Left renal cortex interstitium (tissue), 4 donors: ENCODE data around the gene TBKBP1. TPM values are rescaled to one million over a fixed set of nuclear protein-coding genes. Genes with fewer than 3 reads are reported as not detected.
"Not testable (repeated sequence)": the region's sequence is repeated elsewhere in the genome, so short reads cannot be mapped to it uniquely, and the experiment has no call there.

ENCODE experiments used
- DNase-seq, 4 donors: peaks; one replicate each; pipeline ENCODE4 v3.0.0-alpha.2; 2013; ENCODE audit warnings: low read depth in 4 of 4, low spot score in 2 of 4, missing footprints in 1 of 4
- polyA plus RNA-seq, 4 donors: library from polyadenylated mRNA; unstranded; fragments of 120-200 nt; gene quantifications; one replicate each; pipeline ENCODE4 v1.2.1, GENCODE V29; 2013; ENCODE audit not compliant: insufficient read length in 4 of 4

The TBKBP1 gene
- polyA plus RNA-seq, 4 donors = 22.3 to 36.7 (median 30.5) TPM

DNA sequence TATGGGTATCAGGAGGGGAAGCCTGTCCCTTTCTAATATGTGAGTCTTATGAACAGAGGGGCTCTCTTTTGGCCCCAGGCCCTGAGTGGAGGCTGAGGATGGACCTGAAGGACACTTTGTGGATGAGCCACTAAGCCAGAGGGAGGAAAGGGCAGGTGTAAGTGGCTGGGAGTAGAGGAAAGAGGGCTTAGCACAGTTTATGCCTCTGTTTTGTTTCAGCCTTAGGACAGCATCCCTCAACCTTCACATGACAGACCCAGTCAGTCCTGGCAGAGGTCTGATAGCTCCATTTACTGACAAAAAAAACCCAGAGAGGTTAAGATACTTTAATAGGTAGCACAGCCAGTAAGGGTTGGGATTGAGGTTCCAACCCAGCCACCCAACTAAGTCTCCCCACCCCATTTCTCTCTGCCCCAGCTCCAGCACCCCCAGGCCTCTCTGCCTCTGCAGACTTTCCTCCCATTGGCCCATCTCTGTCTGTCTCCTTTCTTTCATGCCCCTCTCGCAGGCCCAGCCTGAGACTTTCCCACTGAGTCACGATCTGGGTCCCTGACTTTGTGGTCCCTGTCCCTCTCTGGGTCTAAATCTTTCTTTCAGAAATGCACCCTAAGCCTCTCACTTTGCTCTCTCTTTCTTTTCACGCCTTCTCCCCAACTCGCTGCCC lies 34.4 kb downstream of the TBKBP1 start:
- DNase-seq = no peak

GRCh38 chr17:47729476-47729875 lies 35.5 kb downstream of the TBKBP1 start:
- DNase-seq = no peak

GRCh38 chr17:47730681-47731080 lies 36.7 kb downstream of the TBKBP1 start:
- DNase-seq = no peak

GRCh38 chr17:47731396-47731795 lies 37.4 kb downstream of the TBKBP1 start:
- no peak for DNase-seq

- DNase-seq = no peak
These were observed 38.6 kb downstream of the TBKBP1 start for GRCh38 chr17:47732399-47733046.

DNA sequence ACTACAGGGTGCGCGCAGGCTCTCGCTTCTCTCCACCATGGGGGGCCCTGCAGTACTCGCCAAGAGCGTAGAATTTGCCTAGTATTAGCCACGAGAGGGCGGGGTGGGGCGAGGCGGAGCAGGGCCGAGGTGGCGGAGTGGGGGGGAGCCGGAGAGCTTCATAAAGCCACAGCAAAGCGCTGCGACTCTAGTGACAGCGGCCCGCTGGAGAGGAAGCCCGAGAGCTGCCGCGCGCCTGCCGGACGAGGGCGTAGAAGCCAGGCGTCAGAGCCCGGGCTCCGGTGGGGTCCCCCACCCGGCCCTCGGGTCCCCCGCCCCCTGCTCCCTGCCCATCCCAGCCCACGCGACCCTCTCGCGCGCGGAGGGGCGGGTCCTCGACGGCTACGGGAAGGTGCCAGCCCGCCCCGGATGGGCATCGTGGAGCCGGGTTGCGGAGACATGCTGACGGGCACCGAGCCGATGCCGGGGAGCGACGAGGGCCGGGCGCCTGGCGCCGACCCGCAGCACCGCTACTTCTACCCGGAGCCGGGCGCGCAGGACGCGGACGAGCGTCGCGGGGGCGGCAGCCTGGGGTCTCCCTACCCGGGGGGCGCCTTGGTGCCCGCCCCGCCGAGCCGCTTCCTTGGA lies 39.2 kb downstream of the TBKBP1 start, which contains the start of gene TBX21:
TSS of gene TBX21 (plus strand) at position 190 of the 627 bp plus-strand sequence. CDS start at position 409, 219 bp downstream.
- DNase-seq = peak in 1 of 4 donors; percentile 41

DNA sequence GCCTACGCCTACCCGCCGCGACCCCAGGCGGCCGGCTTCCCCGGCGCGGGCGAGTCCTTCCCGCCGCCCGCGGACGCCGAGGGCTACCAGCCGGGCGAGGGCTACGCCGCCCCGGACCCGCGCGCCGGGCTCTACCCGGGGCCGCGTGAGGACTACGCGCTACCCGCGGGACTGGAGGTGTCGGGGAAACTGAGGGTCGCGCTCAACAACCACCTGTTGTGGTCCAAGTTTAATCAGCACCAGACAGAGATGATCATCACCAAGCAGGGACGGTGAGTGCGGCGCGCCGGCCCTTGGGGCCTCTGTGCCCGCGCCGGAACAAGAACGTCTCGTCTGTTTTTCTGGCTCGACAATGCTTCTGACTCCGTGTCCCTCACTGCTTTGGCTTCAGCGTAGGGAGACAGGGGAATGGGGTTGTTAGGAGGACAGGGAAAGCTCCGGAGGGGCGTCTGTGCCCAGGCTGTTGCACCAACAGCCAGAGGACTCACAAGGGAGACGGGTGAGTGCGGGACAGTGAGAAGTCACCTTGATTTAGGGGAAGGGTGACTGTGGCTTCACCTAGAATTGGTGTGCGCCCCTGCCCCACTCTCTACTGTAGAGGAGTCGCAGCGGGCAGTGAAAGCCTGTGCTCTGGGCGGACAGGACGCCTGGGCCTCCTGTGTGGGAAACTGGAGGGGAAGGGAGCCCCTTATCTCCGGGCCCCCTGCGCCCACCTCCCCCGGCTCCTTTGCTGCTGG lies 39.9 kb downstream of the TBKBP1 start:
- no peak for DNase-seq

DNA sequence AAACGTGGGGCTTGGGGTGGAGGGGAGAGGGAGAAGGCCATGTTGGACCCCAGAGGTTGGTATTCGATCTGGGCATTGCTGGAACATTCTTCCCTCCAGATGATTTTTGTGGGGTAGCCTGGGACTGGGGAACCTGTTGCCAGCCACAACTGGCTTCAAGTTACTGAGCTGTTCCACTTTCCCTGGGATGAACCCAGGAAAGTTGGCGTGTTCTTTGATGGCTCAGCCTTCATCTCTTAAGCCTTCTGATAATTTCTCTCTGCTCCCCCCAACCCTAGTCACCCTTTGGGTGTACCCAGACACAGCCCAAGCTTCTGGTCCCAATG lies 41.1 kb downstream of the TBKBP1 start:
- no peak for DNase-seq

- no peak for DNase-seq
These were observed 41.6 kb downstream of the TBKBP1 start for GRCh38 chr17:47735536-47736011.

- no peak for DNase-seq
These were observed 42.8 kb downstream of the TBKBP1 start for GRCh38 chr17:47736501-47737495.

GRCh38 chr17:47738178-47738577 lies 44.2 kb downstream of the TBKBP1 start:
- no peak for DNase-seq

GRCh38 chr17:47739150-47739549 lies 45.2 kb downstream of the TBKBP1 start:
- DNase-seq = no peak

- DNase-seq = not testable (repeated sequence)
These were observed 46.0 kb downstream of the TBKBP1 start for GRCh38 chr17:47739945-47740344.

DNA sequence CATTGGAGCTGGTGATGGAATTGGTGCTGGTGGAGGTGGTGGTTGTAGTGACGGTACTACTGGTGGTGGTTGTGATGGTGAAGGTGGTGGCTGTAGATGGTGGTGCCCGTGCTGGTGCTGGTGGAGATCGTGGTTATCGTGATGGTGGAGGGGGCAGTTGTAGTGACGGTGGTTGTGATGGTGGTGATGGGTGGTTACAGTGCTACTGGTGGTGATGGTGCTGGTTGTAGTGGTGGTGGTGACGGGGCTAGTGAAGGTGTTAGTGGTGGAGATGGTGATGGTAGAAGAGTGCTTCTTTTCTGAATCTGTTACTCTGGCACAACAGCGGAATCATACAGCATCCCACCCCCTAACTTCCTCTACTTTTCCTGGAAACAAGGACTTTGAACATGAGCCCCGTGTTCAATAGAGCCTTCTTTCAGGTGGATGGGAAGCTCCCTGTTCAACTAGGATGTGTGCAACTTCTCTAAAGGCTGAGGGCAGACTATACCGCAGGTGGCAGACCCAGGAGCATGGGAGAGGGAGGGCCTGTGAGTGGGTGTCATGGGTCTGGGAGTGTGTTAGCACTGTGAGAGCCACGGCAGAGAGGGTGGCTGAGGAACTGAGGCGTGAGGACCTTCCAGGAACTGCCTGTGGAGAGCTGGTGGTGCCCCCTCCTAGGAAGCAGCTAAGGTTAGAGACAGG lies 47.3 kb downstream of the TBKBP1 start:
- DNase-seq = no peak

- DNase-seq = no peak
These were observed 47.8 kb downstream of the TBKBP1 start for GRCh38 chr17:47741793-47742145.

GRCh38 chr17:47742319-47743181 lies 48.6 kb downstream of the TBKBP1 start:
- no peak for DNase-seq

DNA sequence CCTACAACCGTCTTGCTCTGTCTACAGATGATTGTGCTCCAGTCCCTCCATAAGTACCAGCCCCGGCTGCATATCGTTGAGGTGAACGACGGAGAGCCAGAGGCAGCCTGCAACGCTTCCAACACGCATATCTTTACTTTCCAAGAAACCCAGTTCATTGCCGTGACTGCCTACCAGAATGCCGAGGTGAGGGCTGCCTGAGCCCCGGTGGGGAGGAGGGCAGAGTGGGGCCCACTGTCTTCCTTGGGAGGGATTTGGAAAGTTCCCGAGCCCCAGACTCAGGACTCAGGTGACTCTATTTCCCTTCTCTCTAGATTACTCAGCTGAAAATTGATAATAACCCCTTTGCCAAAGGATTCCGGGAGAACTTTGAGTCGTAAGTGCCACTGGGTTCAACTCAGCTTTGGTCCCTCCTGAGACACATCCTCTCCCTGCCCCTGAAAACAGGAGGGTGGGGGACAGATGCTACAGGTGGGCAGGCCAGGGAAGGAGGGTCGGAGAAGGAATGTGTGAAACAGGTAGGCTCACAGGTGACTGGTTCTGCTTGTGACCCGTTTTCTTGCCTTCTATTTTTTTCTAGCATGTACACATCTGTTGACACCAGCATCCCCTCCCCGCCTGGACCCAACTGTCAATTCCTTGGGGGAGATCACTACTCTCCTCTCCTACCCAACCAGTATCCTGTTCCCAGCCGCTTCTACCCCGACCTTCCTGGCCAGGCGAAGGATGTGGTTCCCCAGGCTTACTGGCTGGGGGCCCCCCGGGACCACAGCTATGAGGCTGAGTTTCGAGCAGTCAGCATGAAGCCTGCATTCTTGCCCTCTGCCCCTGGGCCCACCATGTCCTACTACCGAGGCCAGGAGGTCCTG lies 50.4 kb downstream of the TBKBP1 start:
- DNase-seq = no peak

- DNase-seq = no peak
These were observed 51.0 kb downstream of the TBKBP1 start for GRCh38 chr17:47745037-47745380.
